Central memory CD8-positive, alpha-beta T cell (primary cell): ENCODE data around the gene DCP1A.
"Not testable (repeated sequence)": the region's sequence is repeated elsewhere in the genome, so short reads cannot be mapped to it uniquely, and the experiment has no call there.

Experiments used
- ATAC-seq: fragments of 150-1000 bp; cut with Tn5 transposase; replicated peaks from 2 replicates; pipeline ENCODE4 v1.10.0; 2022; ENCODE audit warnings: mild to moderate bottlenecking, moderate FRiP score, moderate number of reproducible peaks; ENCODE audit not compliant: poor library complexity, severe bottlenecking; ENCODE audit errors: extremely low read depth
- DNase-seq, 2 donors: peaks; one replicate each; pipeline ENCODE4 v3.0.0; 2021; ENCODE audit warnings: low spot score in 2 of 2
- H3K27ac Mint-ChIP-seq: one replicate; pipeline ENCODE4 v1.8.0; 2022; ENCODE audit warnings: low read depth, mild to moderate bottlenecking, moderate library complexity, mixed read lengths
- H3K27me3 Mint-ChIP-seq: one replicate; pipeline ENCODE4 v1.8.0; 2022; ENCODE audit warnings: mixed read lengths
- H3K36me3 Mint-ChIP-seq: one replicate; pipeline ENCODE4 v1.8.0; 2022; ENCODE audit warnings: mild to moderate bottlenecking, moderate library complexity, mixed read lengths; ENCODE audit not compliant: insufficient read depth
- H3K4me1 Mint-ChIP-seq: one replicate; pipeline ENCODE4 v1.8.0; 2022; ENCODE audit warnings: mixed read lengths
- H3K4me3 Mint-ChIP-seq: one replicate; pipeline ENCODE4 v1.8.0; 2022; ENCODE audit warnings: mild to moderate bottlenecking, moderate library complexity, mixed read lengths
- H3K9me3 Mint-ChIP-seq: one replicate; pipeline ENCODE4 v1.8.0; 2022; ENCODE audit warnings: mixed read lengths

The DCP1A gene

GRCh38 chr3:53258600-53259426 lies 88.5 kb downstream of the DCP1A start:
- no peak for ATAC-seq
- Mint-ChIP-seq H3K27me3 (no peaks in the 10 kb centered on the region), H3K4me1 (peaks cover 13% of the 10 kb centered on the region), H3K27ac (no peak overlapping the region), H3K4me3 (no peak overlapping the region), H3K9me3 (no peaks in the 10 kb centered on the region), H3K36me3 (peaks cover 6% of the 10 kb centered on the region)
- DNase-seq = no peak

DNA sequence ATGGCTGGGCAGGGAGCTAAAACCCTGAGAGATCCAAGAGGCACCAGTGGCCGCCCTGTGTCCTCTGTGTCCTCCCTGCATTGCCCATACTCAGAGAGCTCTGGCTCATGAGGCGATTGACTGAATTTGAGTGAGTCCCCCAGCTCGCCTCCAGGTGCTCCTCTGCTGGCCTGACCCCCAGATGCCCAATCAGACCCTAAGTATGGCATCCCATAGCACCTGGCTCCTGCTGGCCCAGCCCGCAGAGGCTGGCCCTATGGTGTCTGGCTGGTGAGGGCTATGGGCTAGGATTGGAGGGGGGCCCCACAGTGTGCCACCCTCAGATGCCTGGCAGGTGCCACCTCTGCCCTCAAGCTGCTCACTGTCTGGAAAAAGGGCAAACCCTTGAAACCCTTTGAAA lies 89.9 kb downstream of the DCP1A start:
- H3K36me3 Mint-ChIP-seq = peaks cover 6% of the 10 kb centered on the region
- H3K4me1 Mint-ChIP-seq = peaks cover 25% of the 10 kb centered on the region
- H3K27ac Mint-ChIP-seq = no peak overlapping the region
- DNase-seq (no peak), ATAC-seq (no peak)
- H3K27me3 Mint-ChIP-seq = no peaks in the 10 kb centered on the region
- H3K4me3 Mint-ChIP-seq = peak overlapping the region; percentile 18
- no peaks in the 10 kb centered on the region for H3K9me3 Mint-ChIP-seq

DNA sequence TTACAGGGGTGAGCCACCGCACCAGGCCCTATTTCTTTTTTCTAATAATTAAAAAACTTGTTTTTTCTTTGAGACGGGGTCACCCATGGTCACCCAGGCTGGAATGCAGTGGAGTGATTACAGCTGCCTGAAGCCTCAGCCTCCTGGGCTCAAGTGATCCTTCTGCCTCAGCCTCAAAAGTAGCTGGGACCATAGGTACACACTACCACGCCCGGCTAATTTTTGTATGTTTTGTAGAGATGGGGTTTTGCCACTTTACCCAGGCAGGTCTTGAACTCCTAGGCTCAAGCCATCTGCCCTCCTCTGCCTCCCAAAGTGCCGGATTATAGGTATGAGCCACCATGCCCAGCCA lies 90.7 kb downstream of the DCP1A start:
- peaks cover 30% of the 10 kb centered on the region for H3K4me1 Mint-ChIP-seq
- H3K27ac Mint-ChIP-seq = no peak overlapping the region
- no peak for ATAC-seq
- peak overlapping the region; percentile 91 for H3K4me3 Mint-ChIP-seq
- H3K9me3 Mint-ChIP-seq = no peaks in the 10 kb centered on the region
- no peak for DNase-seq
- H3K36me3 Mint-ChIP-seq = peaks cover 6% of the 10 kb centered on the region
- H3K27me3 Mint-ChIP-seq = no peaks in the 10 kb centered on the region

DNA sequence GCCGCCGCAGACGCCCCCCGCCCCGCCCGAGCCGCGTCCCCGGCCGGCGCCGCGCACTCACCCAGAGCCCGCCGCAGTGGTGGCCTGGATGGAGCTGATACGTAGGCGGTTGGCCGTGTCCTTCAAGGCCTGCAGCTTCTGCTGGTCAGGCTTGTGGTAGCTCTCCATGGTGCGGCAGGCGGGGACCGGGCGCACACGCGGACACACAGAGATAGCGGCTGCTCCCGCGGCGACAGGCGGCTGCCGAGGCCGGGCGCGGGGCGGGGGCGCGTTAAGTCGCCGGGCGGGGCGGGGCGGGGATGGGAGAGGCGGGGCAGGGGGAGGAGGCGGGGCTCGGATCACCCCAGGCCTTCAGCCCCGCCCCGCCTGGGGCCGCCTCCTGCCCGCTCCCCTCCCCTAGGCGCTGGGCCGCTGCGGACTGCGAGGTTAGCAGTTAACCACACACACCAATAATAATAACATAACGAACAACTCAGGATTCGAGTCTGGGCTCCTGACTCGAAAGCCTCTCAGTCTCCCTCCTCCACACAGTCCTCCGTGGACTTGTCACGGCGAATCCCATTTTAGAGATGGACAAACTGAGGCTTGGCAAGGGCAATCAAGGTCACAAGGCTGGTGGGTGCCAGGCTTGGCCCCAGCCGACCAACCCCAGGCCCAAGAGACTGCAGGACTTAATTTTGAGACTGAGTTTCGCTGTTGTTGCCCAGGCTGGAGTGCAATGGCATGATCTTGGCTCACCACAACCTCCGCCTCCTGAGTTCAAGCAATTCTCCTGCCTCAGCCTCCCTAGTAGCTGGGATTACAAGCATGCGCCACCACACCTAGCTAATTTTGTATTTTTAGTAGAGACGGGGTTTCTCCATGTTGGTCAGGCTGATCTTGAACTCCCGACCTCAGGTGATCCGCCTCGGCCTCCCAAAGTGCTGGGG lies 91.3 kb downstream of the DCP1A start, which contains the start of gene TKT:
TSS of gene TKT (minus strand) at position 248 of the 929 bp plus-strand sequence. CDS start at position 168, 80 bp downstream.
- no peaks in the 10 kb centered on the region for H3K27me3 Mint-ChIP-seq
- peak within 1 kb of the TSS; percentile 74 for H3K27ac Mint-ChIP-seq
- H3K36me3 Mint-ChIP-seq = peaks cover 6% of the 10 kb centered on the region
- H3K4me3 Mint-ChIP-seq = peak within 1 kb of the TSS; percentile 91
- H3K9me3 Mint-ChIP-seq = no peaks in the 10 kb centered on the region
- ATAC-seq = peak; percentile 72
- peaks cover 36% of the 10 kb centered on the region for H3K4me1 Mint-ChIP-seq
- DNase-seq = peak; percentile 50 to 54

- peaks cover 6% of the 10 kb centered on the region for H3K36me3 Mint-ChIP-seq
- H3K4me1 Mint-ChIP-seq = peaks cover 36% of the 10 kb centered on the region
- H3K27ac Mint-ChIP-seq = peak overlapping the region; percentile 74
- peak overlapping the region; percentile 91 for H3K4me3 Mint-ChIP-seq
- peak; percentile 57 for ATAC-seq
- no peaks in the 10 kb centered on the region for H3K9me3 Mint-ChIP-seq
- DNase-seq = no peak
- no peaks in the 10 kb centered on the region for H3K27me3 Mint-ChIP-seq
These were observed 91.9 kb downstream of the DCP1A start for GRCh38 chr3:53255423-53255774.

DNA sequence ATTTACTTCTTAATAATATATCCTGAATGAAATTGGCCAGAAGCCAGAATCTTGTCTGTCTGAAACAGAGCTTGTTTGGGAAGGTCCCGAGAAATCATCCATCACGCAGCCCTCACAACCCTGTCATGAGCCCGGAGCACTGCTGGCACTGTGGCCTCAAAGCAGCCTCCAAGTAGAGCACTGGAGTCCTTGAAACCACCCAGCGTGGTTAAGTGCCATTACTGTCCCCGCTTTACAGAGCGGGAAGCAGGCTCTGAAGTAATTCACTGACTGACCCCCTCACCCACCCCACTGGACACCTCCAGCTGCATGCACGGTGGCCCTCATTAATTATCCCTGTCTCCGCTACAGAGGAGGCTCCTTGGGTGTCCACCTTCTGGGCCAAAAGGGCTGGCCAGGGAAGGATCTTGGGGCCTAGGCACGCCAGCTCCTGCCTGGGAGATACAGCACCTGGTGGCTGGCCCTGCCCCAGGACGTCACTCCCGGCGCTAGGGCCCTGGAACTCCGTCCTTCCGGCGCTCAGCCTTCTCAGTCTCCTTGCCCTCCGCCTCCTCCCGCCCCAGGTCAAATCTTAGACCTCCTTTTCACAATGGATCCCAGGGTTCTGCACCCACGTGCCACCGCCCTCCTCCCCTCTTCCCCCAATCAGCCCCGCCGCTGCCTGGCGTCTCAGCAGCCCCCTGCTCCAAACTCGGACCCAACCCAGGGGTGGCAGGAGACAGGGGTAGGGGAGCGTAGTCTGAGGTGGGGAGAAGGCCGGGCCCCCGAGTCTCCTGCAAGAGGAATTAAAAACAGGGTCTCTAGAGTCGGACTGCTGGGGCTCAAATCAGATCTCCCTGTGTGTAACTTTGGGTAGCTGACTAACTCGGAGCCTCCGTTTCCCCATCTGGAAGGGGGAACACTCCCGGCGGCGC lies 92.6 kb downstream of the DCP1A start:
- peak; percentile 57 for ATAC-seq
- H3K27me3 Mint-ChIP-seq = no peaks in the 10 kb centered on the region
- peak overlapping the region; percentile 74 for H3K27ac Mint-ChIP-seq
- H3K4me3 Mint-ChIP-seq = peak overlapping the region; percentile 91
- H3K9me3 Mint-ChIP-seq = no peaks in the 10 kb centered on the region
- peaks cover 37% of the 10 kb centered on the region for H3K4me1 Mint-ChIP-seq
- peaks cover 6% of the 10 kb centered on the region for H3K36me3 Mint-ChIP-seq
- DNase-seq = peak in 1 of 2 donors; percentile 21

DNA sequence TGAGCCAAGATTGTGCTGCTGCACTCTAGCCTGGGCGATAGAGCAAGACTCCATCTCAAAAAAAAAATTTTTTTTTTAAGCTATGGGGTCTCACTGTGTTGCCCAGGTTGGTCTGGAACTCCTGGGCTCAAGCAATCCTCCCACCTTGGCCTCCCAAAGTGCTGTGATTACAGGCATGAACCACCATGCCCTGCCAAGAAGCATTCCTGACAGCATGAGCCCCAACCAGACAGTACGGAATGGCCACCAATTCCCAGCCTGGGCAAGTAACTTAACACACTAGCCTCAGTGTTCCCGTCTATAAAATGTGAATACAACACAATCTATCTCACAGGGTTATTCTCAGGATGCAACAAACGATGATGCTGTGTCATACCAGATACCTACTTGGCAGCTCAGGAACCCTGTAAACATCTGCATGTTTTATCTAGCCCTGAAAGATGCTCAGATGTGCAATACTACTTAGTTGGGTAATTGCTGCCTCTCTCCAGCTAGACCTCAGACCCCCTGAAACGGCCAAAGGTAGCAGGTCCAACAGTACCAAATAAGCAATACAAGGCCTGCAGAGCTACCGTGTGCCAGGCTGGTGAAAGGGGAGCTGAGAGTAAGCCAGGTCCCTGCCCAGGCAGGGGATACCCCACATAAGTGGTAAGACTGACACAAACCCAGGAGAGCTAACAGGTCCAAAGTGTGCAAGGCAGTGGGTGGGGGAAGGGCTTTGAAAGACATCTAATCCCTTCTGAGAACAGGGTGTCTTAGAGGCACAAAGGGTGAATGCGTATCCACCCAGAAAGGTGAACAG lies 93.4 kb downstream of the DCP1A start:
- H3K9me3 Mint-ChIP-seq = no peaks in the 10 kb centered on the region
- DNase-seq = no peak
- H3K36me3 Mint-ChIP-seq = peaks cover 6% of the 10 kb centered on the region
- ATAC-seq = no peak
- no peaks in the 10 kb centered on the region for H3K27me3 Mint-ChIP-seq
- peak overlapping the region; percentile 91 for H3K4me3 Mint-ChIP-seq
- H3K27ac Mint-ChIP-seq = peak overlapping the region; percentile 74
- peaks cover 41% of the 10 kb centered on the region for H3K4me1 Mint-ChIP-seq

GRCh38 chr3:53252947-53253322 lies 94.4 kb downstream of the DCP1A start:
- H3K27ac Mint-ChIP-seq, DNase-seq, H3K9me3 Mint-ChIP-seq, ATAC-seq, H3K4me3 Mint-ChIP-seq, H3K36me3 Mint-ChIP-seq, H3K27me3 Mint-ChIP-seq: not testable (repeated sequence)
- H3K4me1 Mint-ChIP-seq = peaks cover 42% of the 10 kb centered on the region

DNA sequence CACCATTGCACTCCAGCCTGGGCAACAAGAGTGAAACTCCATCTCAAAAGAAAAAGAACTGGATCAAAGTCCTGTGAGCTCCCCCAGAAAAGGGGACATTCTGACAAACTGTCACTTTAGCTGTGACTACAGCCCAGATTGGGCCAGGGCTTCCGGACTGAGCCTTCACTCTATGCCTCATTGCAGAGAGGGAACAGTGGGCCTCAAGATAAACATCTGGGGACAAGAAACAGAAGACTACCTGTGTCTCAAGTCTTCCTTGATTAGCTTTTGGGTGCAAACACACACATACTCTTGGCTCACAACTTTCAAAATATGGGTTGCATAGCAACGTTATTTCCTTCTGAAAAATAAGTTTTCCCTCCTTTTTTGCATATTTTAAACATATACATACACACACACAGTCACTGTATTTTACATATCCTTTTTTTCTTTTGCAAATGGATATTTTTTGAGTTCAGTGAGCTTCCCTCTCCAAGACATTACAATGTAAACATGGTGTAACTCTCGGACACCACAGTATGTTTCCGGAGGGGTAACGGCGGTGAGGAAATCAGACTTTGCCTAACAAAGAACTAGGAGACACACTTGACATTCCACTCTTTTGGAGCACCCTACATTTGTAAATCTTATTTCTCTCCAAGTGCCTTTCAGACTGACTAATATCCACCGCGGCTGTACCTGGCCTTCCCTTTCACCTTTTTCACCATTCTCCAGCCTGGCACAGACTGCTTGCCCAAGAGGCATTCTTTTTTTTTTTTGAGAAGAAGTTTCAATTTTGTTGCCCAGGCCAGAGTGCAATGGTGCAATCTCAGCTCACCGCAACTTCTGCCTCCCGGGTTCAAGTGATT lies 95.0 kb downstream of the DCP1A start:
- Mint-ChIP-seq H3K9me3 (no peaks in the 10 kb centered on the region), H3K4me3 (peak overlapping the region; percentile 17), H3K27me3 (no peaks in the 10 kb centered on the region), H3K4me1 (peaks cover 48% of the 10 kb centered on the region), H3K27ac (no peak overlapping the region), H3K36me3 (peaks cover 6% of the 10 kb centered on the region)
- DNase-seq (no peak), ATAC-seq (no peak)

DNA sequence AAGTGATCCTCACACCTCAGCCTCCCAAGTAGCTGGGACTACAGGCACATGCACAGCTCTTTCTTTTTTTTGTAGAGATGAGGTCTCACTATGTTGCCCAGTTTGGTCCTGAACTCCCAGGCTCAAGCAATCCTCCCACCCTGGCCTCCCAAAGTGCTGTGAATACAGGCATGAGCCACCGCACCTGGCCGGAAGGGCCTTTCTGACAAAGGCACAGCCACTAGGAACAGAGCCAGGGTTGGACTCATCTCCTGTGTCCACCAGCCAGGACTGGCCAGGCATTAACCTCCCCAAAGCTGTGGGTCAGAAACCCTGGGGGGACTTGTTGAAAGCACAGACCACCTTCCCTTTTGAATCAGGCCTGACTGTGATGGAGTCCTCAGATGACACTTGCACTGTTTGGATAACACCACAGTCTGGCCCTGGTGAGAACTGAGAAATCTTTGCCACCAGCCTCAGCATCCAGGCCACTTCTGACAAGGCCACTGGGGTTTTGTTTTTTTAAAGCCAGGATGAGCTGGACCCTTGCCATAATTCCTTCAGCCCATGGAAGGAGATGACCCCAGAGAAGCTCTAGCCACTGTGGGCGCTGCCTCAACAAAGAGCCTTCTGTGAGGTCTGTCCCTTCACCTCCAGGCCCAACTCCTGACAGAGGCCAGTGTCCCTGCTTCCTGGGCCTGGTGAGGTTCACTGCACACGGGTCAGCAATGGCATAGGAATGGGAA lies 96.3 kb downstream of the DCP1A start:
- Mint-ChIP-seq H3K9me3 (no peaks in the 10 kb centered on the region), H3K36me3 (peaks cover 5% of the 10 kb centered on the region), H3K27me3 (no peaks in the 10 kb centered on the region), H3K27ac (no peak overlapping the region), H3K4me1 (peaks cover 51% of the 10 kb centered on the region), H3K4me3 (no peak overlapping the region)
- ATAC-seq = no peak
- DNase-seq = no peak
